Thoracic aorta (tissue), 2 donors: ENCODE results near the gene TBPL2. TPM values are rescaled to one million over a fixed set of nuclear protein-coding genes. Genes with fewer than 3 reads are reported as not detected.

Experiments
- ATAC-seq: fragments of 150-250 bp; one replicate; pipeline ENCODE4 v1.8.0; 2017; ENCODE audit warnings: low read depth; ENCODE audit not compliant: insufficient number of reproducible peaks, low FRiP score
- DNase-seq: peaks from one replicate; pipeline ENCODE4 v3.0.0-alpha.2; 2020; ENCODE audit warnings: low spot score
- H3K27ac ChIP-seq, 2 donors: fragments of 200-600 bp; sonication (generic); 1 replicate in 1 of 2; 2 replicates in 1 of 2; pipeline ENCODE4 v1.5.1; 2016; ENCODE audit warnings: mild to moderate bottlenecking in 2 of 2, moderate library complexity in 2 of 2
- H3K27me3 ChIP-seq: fragments of 200-600 bp; sonication (generic); replicated peaks from 2 replicates; pipeline ENCODE4 v1.6.0; 2016; ENCODE audit warnings: mild to moderate bottlenecking; ENCODE audit not compliant: insufficient read depth
- H3K36me3 ChIP-seq: fragments of 200-600 bp; sonication (generic); one replicate; pipeline ENCODE4 v1.5.1; 2016
- H3K4me1 ChIP-seq, 2 donors: fragments of 200-600 bp; sonication (generic); 1 replicate in 1 of 2; 2 replicates in 1 of 2; pipeline versions ENCODE4 v1.5.1 to v1.6.0; 2016; ENCODE audit warnings: low read depth in 2 of 2, mild to moderate bottlenecking in 1 of 2; ENCODE audit not compliant: control insufficient read depth in 1 of 2
- H3K4me3 ChIP-seq: fragments of 200-600 bp; sonication (generic); 2 replicates; pipeline ENCODE4 v1.5.1; 2016; ENCODE audit warnings: mild to moderate bottlenecking
- H3K9me3 ChIP-seq: fragments of 200-600 bp; sonication (generic); 2 replicates; pipeline ENCODE4 v1.5.1; 2016
- total RNA-seq, 2 donors: library from RNA; depleted of rRNA; stranded (reverse); fragments of >200 nt; gene quantifications; one replicate each; pipeline versions ENCODE4 v1.1.0 to v1.2.3, GENCODE V29; 2016
- TF ChIP-seq, protein P1 (sequence below): fragments of 200-600 bp; sonication (generic); IDR thresholded peaks from one replicate; pipeline ENCODE4 v1.5.1; 2019; ENCODE audit warnings: antibody characterized with exemption

Gene TBPL2
- total RNA-seq, 2 donors from 2014 or later: not detected

DNA sequence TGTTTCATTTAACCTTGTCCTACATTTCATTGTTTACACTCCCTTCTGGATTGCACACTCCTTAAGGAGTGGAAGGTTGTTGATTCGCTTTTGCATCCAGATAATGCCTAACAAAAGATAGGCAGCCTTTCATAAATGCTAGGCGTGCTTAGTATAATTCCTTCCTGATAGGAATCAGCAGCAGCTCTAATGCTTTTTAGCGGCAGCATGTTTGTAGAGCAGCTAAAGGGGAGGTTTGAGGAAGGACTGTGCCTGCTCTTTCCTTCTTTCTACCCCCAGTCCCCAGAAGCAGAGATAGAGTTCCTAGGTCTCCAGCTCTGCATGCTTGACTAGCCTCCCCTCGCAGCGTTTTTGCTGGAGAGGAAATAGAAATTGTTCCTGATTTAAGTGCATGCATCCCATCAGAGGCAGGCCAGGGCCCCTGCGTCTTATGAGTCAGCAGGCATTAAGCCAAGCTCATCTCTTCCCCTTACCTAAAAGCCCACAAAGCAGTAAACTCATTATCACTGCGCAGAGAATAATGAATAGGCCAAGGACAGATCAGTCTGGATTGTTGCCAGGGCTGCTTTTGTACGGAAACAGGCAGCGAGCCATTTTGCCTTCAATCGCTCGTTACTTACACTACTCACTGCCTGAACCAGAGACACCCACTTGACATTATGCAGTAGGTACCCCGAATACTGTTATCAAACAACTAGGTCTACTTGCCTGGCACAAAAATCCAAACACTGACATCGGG, 14.0 kb upstream of the TBPL2 start:
- TF ChIP-seq, protein P1, sequence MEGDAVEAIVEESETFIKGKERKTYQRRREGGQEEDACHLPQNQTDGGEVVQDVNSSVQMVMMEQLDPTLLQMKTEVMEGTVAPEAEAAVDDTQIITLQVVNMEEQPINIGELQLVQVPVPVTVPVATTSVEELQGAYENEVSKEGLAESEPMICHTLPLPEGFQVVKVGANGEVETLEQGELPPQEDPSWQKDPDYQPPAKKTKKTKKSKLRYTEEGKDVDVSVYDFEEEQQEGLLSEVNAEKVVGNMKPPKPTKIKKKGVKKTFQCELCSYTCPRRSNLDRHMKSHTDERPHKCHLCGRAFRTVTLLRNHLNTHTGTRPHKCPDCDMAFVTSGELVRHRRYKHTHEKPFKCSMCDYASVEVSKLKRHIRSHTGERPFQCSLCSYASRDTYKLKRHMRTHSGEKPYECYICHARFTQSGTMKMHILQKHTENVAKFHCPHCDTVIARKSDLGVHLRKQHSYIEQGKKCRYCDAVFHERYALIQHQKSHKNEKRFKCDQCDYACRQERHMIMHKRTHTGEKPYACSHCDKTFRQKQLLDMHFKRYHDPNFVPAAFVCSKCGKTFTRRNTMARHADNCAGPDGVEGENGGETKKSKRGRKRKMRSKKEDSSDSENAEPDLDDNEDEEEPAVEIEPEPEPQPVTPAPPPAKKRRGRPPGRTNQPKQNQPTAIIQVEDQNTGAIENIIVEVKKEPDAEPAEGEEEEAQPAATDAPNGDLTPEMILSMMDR: no peak
- ATAC-seq: no peak
- no peak overlapping the region for H3K4me3 ChIP-seq

DNA sequence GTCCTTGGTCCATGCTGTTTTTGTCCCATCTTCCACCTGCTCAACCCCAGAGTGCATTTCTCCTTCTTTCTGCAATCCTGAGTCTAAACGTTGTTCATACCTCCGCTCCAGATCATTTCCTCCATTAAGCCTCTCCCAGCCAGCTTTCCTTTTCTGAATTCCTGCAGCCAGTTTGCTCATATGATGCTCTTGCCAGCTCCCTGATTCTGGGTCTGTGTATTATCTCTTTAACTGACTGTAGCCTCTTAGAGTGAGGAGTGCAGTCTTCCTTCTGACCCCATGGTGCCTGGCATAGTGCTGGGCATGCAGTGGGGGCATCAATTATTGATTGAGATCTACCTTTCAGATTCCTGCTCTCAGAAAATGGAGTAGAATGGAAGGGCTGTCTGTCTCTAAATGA, 11.5 kb upstream of the TBPL2 start:
- no peaks in the 10 kb centered on the region for H3K27me3 ChIP-seq

More for the DNA sequence above, 14.0 kb upstream of the TBPL2 start:
- no peaks in the 10 kb centered on the region for H3K27me3 ChIP-seq
- no peak for DNase-seq
- H3K36me3 ChIP-seq: no peaks in the 10 kb centered on the region
- H3K27ac ChIP-seq: no peak overlapping the region
- H3K4me1 ChIP-seq: no peaks in the 10 kb centered on the region
- no peaks in the 10 kb centered on the region for H3K9me3 ChIP-seq

DNA sequence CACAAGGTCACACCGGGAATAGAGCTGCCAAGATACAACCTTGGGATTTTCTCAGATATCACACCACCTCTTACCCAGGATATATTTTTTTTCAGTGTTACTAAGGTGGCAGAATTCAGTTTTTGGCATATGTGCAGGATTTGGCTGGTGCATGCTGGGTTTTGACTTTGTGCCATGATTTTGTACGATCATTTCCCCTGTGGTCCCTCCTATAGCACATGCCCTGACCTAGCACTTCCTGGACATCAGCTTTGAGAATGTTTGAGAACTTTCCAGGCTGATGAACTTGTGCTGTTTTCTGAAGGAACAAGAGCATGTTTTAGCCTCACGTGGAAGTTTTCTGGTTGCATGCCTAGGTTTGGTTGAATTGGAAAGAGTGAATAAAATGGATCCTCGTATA, 11.0 kb upstream of the TBPL2 start:
- DNase-seq (no peak), ATAC-seq (no peak)
- Histone ChIP-seq H3K27ac (no peak overlapping the region), H3K36me3 (no peaks in the 10 kb centered on the region), H3K9me3 (no peaks in the 10 kb centered on the region), H3K4me3 (no peak overlapping the region), H3K27me3 (no peaks in the 10 kb centered on the region), H3K4me1 (peaks cover 4 to 18% of the 10 kb centered on the region in 2 donors)
- TF ChIP-seq, protein P1: no peak

More for the DNA sequence above, 11.5 kb upstream of the TBPL2 start:
- ATAC-seq (no peak), DNase-seq (no peak)
- H3K36me3 ChIP-seq: no peaks in the 10 kb centered on the region
- no peak overlapping the region for H3K27ac ChIP-seq
- no peak overlapping the region for H3K4me3 ChIP-seq
- TF ChIP-seq, protein P1: no peak
- peaks cover 4 to 18% of the 10 kb centered on the region in 2 donors for H3K4me1 ChIP-seq
- no peaks in the 10 kb centered on the region for H3K9me3 ChIP-seq

DNA sequence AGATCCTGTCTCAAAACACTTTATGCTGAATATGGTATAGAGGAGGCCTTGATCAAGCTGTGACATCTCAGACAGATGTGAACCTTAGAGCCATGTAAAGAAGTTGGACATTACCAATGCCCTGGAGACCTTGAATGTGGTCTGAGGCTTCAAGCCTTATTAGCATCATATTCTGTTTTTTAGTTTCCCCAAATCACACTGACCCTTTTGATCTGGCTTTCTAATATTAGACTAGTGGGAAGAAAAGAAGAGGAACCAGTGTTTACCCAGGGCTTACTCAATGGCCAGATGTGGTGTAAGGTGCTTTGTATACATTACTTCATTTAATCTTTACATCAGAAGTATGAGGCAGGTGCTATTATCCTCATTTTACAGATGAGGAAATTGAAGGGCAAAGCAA, 10.6 kb upstream of the TBPL2 start:
- H3K36me3 ChIP-seq: no peaks in the 10 kb centered on the region
- H3K4me3 ChIP-seq: no peak overlapping the region
- ATAC-seq (no peak), DNase-seq (no peak)
- TF ChIP-seq, protein P1: no peak
- H3K4me1 ChIP-seq: peaks cover 4 to 18% of the 10 kb centered on the region in 2 donors
- no peak overlapping the region for H3K27ac ChIP-seq
- H3K27me3 ChIP-seq: no peaks in the 10 kb centered on the region
- H3K9me3 ChIP-seq: no peaks in the 10 kb centered on the region

DNA sequence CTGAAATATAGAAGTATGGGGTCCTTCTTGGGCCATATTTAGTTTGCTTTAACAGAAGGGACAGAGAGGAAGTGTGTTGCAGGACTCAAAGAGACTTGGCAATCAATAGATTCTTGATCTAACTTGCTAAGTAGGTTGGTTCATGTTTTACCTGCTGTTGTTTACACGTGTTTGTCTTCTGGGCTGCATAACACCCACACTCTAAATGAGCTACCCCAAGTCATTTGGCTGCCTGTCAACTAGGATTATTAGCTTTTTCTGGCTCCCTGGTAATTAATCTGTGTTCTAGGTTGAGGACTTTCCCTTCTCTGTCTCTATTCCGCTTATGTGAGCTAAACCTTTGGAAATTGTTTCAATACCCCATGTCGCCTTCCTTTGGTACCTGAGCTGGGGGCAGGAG, 10.1 kb upstream of the TBPL2 start:
- DNase-seq: no peak
- Histone ChIP-seq H3K4me1 (peaks cover 4 to 18% of the 10 kb centered on the region in 2 donors), H3K36me3 (no peaks in the 10 kb centered on the region), H3K27me3 (no peaks in the 10 kb centered on the region), H3K9me3 (no peaks in the 10 kb centered on the region), H3K4me3 (no peak overlapping the region), H3K27ac (no peak overlapping the region)
- TF ChIP-seq, protein P1: no peak
- no peak for ATAC-seq
